Measurements from ENCODE around the gene ZC3HAV1.

DNA sequence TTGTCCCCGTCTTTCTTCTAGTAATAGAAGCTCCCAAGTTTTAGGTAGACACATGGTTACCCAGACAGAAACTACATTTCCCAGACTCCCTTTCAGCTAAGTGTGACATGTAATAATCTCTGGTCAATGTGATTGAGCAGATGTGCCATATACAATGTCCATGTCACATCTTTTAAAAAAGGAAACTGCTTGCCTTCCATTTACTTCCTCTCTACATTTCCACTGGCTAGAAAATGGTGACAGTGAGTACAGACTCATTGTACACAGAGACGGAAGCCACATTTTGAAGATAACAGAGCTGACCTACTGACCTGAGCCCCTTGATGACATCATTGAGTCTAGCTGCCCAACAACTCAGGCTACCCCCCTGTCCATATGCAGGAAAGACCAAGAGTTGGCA, 21.3 kb downstream of the ZC3HAV1 start:
- TF ChIP-seq CTCF (IDR thresholded peaks at IDR 0.05) (no peak), HMGXB4 (CRISPR knock-in tag; IDR thresholded peaks at IDR 0.05) (no peak), SOX15 (CRISPR knock-in tag; IDR thresholded peaks at IDR 0.05) (no peak), ZSCAN18 (CRISPR knock-in tag; IDR thresholded peaks at IDR 0.05) (no peak), ZBTB21 (CRISPR knock-in tag; IDR thresholded peaks at IDR 0.05; ENCODE audit: borderline replicate concordance) (no peak), CREB1 (CRISPR knock-in tag; IDR thresholded peaks at IDR 0.05) (no peak), SP1 (CRISPR knock-in tag; conservative IDR thresholded peaks at IDR 0.05) (no peak), E2F1 (CRISPR knock-in tag; IDR thresholded peaks at IDR 0.05) (no peak), FOXJ3 (CRISPR knock-in tag; IDR thresholded peaks at IDR 0.05; ENCODE audit: borderline replicate concordance) (no peak), ATF6 (CRISPR knock-in tag; IDR thresholded peaks at IDR 0.05) (no peak)
- TF ChIP-seq, protein P1, sequence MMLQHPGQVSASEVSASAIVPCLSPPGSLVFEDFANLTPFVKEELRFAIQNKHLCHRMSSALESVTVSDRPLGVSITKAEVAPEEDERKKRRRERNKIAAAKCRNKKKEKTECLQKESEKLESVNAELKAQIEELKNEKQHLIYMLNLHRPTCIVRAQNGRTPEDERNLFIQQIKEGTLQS (CRISPR knock-in tag; conservative IDR thresholded peaks at IDR 0.05), result no peak

Measured in WTC11 (cell line).